Measurements from ENCODE around the gene LRRC40. TPM values are rescaled to one million over a fixed set of nuclear protein-coding genes. Genes with fewer than 3 reads are reported as not detected.
"Not testable (repeated sequence)": the region's sequence is repeated elsewhere in the genome, so short reads cannot be mapped to it uniquely, and the experiment has no call there.

The LRRC40 gene
- total and polyA plus RNA-seq, 2 experiments from 2014 or later, result 15.7 to 24.1 TPM

DNA sequence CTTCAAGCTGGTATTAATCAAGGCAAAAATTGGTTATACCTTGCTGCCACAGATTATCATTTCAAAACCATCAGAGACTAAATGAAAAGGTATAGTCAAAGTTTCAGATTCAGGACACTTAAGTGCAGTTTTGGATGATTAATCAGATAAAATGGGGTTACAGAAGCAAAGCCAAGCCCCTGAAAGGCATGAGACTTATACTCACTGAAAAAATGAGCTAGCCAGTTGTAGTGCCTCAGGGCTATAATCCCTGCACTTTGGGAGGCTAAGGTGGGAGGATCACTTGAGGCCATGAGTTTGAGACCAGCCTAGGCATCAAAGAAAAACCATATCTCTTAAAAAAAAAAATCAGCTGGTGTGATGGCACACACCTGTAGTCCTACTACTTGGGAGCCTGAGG lies 15.2 kb downstream of the LRRC40 start:
- Histone ChIP-seq H2AFZ (no peak overlapping the region), H3K4me1 (ENCODE audit: insufficient read depth) (no peaks in the 10 kb centered on the region), H3K36me3 (ENCODE audit: low read depth) (no peaks in the 10 kb centered on the region), H3K4me2 (ENCODE audit: unreplicated experiment) (no peak overlapping the region), H3K9me3 (ENCODE audit: low read depth) (no peaks in the 10 kb centered on the region), H3K9ac (no peak overlapping the region), H3K79me2 (ENCODE audit: insufficient read depth) (peaks cover 87% of the 10 kb centered on the region), H3K27ac (no peak overlapping the region), H3F3A (ENCODE audit: insufficient read depth) (no peaks in the 10 kb centered on the region), H3K27me3 (replicated peaks; ENCODE audit: insufficient read depth) (no peaks in the 10 kb centered on the region), H3K9me2 (ENCODE audit: insufficient read depth) (no peaks in the 10 kb centered on the region), H4K20me1 (ENCODE audit: insufficient read depth) (no peaks in the 10 kb centered on the region), H3K4me3 (no peak overlapping the region)
- in situ Hi-C loops (cut with MboI), result no loop called here
- no peak for TF ChIP-seq EZH2 (IDR thresholded peaks at IDR 0.05; ENCODE audit: insufficient read depth, poor library complexity, severe bottlenecking)
- TF ChIP-seq EZH2phosphoT487 (IDR thresholded peaks at IDR 0.05; ENCODE audit: insufficient read depth, low read depth), result no peak
- no peak for DNase-seq

DNA sequence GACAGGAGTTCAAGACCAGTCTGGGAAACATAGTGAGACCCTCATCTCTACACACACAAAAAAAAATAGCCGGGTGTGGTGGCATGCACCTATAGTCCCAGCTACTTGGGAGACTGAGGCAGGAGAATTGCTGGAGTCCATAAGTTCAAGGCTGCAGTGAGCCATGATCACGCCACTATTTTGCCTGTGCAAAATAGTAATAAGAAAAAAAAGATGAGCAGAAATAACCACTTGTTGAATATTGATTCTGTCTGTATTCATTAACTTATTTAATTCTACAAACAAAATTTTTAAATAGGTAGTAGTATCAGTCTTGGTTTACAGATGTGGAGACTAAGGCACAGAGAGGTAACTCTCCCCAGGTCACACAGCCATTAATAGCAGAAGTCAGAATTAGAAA lies 16.9 kb downstream of the LRRC40 start:
- in situ Hi-C loops (cut with MboI), result no loop called here
- 95% methylated on average over 2 of the region's 2 CpGs for WGBS, 2 experiments (ENCODE audit: low coverage in 1 of 2, low lambda C conversion rate in 2 of 2, missing lambda C conversion rate in 2 of 2)
- no peaks in the 10 kb centered on the region for H3K27me3 ChIP-seq (replicated peaks; ENCODE audit: insufficient read depth)
- H3K9ac ChIP-seq, result no peak overlapping the region
- H3K9me2 ChIP-seq (ENCODE audit: insufficient read depth), result no peaks in the 10 kb centered on the region
- H3K4me1 ChIP-seq (ENCODE audit: insufficient read depth), result no peaks in the 10 kb centered on the region
- H3K4me2 ChIP-seq (ENCODE audit: unreplicated experiment), result no peak overlapping the region
- peaks cover 73% of the 10 kb centered on the region for H3K79me2 ChIP-seq (ENCODE audit: insufficient read depth)
- no peaks in the 10 kb centered on the region for H3K36me3 ChIP-seq (ENCODE audit: low read depth)
- H3F3A ChIP-seq (ENCODE audit: insufficient read depth), result no peaks in the 10 kb centered on the region
- no peak for DNase-seq
- no peaks in the 10 kb centered on the region for H3K9me3 ChIP-seq (ENCODE audit: low read depth)
- no peaks in the 10 kb centered on the region for H4K20me1 ChIP-seq (ENCODE audit: insufficient read depth)
- no peak overlapping the region for H2AFZ ChIP-seq
- TF ChIP-seq EZH2phosphoT487 (IDR thresholded peaks at IDR 0.05; ENCODE audit: insufficient read depth, low read depth) (no peak), EZH2 (IDR thresholded peaks at IDR 0.05; ENCODE audit: insufficient read depth, poor library complexity, severe bottlenecking) (no peak)
- H3K4me3 ChIP-seq, result no peak overlapping the region
- H3K27ac ChIP-seq, result no peak overlapping the region

DNA sequence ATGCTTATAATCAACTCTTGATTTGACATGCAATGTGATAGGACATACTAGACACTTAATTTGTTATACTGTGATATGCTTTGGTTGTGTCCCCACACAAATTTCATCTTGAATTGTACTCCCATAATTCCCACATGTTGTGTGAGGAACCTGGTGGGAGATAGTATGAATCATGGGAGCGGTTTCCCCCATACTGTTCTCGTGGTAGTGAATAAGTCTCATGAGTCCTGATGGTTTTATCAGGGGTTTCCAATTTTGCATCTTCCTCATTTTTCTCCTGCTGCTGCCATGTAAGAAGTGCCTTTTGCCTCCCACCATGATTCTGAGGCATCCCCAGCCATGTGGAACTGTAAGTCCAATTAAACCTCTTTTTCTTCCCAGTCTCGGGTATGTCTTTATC lies 20.2 kb downstream of the LRRC40 start:
- H3F3A ChIP-seq (ENCODE audit: insufficient read depth); H3K9me2 ChIP-seq (ENCODE audit: insufficient read depth); H3K4me3 ChIP-seq; DNase-seq; H4K20me1 ChIP-seq (ENCODE audit: insufficient read depth); H3K27ac ChIP-seq; H3K4me2 ChIP-seq (ENCODE audit: unreplicated experiment); H3K9me3 ChIP-seq (ENCODE audit: low read depth); in situ Hi-C loops (cut with MboI); H2AFZ ChIP-seq; H3K4me1 ChIP-seq (ENCODE audit: insufficient read depth); H3K36me3 ChIP-seq (ENCODE audit: low read depth); H3K9ac ChIP-seq; H3K27me3 ChIP-seq (replicated peaks; ENCODE audit: insufficient read depth): not testable (repeated sequence)
- H3K79me2 ChIP-seq (ENCODE audit: insufficient read depth), result peaks cover 42% of the 10 kb centered on the region
- 89 to 92% methylated on average over 3 of the region's 3 CpGs for WGBS, 2 experiments (ENCODE audit: low coverage in 1 of 2, low lambda C conversion rate in 2 of 2, missing lambda C conversion rate in 2 of 2)

DNA sequence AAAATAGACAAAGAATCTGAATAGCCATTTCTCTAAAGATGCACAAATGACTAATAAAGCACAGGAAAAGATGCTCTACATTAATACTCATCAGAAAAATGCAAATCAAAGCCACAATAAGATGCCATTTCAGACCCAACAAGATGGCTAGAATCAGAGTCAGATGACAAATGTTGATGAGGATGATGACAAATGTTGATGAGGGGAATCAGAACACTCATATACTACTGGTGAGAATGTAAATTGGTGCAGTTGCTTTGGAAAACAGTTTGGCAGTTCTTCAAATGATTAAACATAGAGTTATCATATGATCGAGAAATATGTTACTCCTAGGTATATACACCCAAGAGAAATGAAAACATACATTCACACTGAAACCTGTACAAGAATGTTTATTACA lies 33.9 kb downstream of the LRRC40 start:
- Histone ChIP-seq H3K4me3 (no peak overlapping the region), H3K4me2 (ENCODE audit: unreplicated experiment) (no peak overlapping the region), H3F3A (ENCODE audit: insufficient read depth) (no peaks in the 10 kb centered on the region), H3K9ac (no peak overlapping the region), H3K27ac (no peak overlapping the region), H3K79me2 (ENCODE audit: insufficient read depth) (no peaks in the 10 kb centered on the region), H2AFZ (no peak overlapping the region), H3K9me3 (ENCODE audit: low read depth) (no peaks in the 10 kb centered on the region), H3K27me3 (replicated peaks; ENCODE audit: insufficient read depth) (no peaks in the 10 kb centered on the region), H3K36me3 (ENCODE audit: low read depth) (peaks cover 7% of the 10 kb centered on the region), H3K9me2 (ENCODE audit: insufficient read depth) (no peaks in the 10 kb centered on the region), H4K20me1 (ENCODE audit: insufficient read depth) (no peaks in the 10 kb centered on the region), H3K4me1 (ENCODE audit: insufficient read depth) (peaks cover 4% of the 10 kb centered on the region; the same call in 1 of the 2 replicates)
- no peak for DNase-seq
- 91 to 97% methylated on average over 1 of the region's 1 CpG for WGBS, 2 experiments (ENCODE audit: low coverage in 1 of 2, low lambda C conversion rate in 2 of 2, missing lambda C conversion rate in 2 of 2)
- in situ Hi-C loops (cut with MboI), result no loop called here
- TF ChIP-seq EZH2phosphoT487 (IDR thresholded peaks at IDR 0.05; ENCODE audit: insufficient read depth, low read depth), result no peak
- no peak for TF ChIP-seq EZH2 (IDR thresholded peaks at IDR 0.05; ENCODE audit: insufficient read depth, poor library complexity, severe bottlenecking)

DNA sequence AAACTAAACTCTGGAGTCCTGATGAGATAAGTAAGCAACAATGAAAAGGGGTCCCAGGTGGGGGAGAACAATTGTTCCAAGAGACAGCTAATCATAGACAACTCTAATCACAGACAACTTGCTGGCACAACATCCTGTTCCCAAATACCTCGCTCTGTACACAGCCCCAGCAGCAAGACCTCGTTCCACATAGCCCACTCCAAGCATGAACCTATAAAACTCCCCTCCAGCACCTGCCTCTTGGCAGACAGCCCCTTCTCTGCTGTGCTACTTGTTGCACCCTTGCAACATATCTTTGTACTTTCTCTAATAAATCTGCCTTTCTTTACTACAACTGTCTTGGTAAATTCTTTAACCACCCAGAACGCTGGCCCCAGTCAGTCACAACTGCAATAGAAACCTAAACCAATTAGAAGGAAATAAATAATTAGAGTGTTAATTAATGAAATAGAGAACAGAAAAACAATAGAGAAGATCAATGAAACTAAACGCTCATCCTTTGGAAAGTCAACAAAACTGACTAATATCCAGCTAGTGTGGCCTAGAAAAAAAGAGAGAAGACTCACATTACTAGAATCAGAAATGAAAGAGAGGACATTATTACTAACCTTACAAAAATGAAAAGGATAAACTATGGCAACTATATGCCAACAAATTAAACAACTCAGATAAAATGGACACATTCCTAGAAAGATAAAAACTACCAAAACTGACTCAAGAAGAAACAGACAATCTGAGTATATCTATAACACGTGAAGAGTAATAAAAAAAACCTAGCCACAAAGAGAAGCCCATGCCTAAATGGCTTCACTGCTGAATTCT lies 36.1 kb downstream of the LRRC40 start:
- in situ Hi-C loops (cut with MboI), result no loop called here

More for the DNA sequence above, 36.1 kb downstream of the LRRC40 start:
- WGBS, 2 experiments (ENCODE audit: low coverage in 1 of 2, low lambda C conversion rate in 2 of 2, missing lambda C conversion rate in 2 of 2), result 84 to 85% methylated on average over 5 of the region's 5 CpGs
- H3K9me2 ChIP-seq (ENCODE audit: insufficient read depth), result no peaks in the 10 kb centered on the region
- TF ChIP-seq EZH2 (IDR thresholded peaks at IDR 0.05; ENCODE audit: insufficient read depth, poor library complexity, severe bottlenecking) (no peak), EZH2phosphoT487 (IDR thresholded peaks at IDR 0.05; ENCODE audit: insufficient read depth, low read depth) (no peak)
- H2AFZ ChIP-seq, result no peak overlapping the region
- H4K20me1 ChIP-seq (ENCODE audit: insufficient read depth), result no peaks in the 10 kb centered on the region
- H3K36me3 ChIP-seq (ENCODE audit: low read depth), result peaks cover 7% of the 10 kb centered on the region
- H3K9ac ChIP-seq, result no peak overlapping the region
- no peaks in the 10 kb centered on the region for H3K79me2 ChIP-seq (ENCODE audit: insufficient read depth)
- H3K4me2 ChIP-seq (ENCODE audit: unreplicated experiment), result no peak overlapping the region
- H3K4me1 ChIP-seq (ENCODE audit: insufficient read depth), result peaks cover 4% of the 10 kb centered on the region; the same call in 1 of the 2 replicates
- no peaks in the 10 kb centered on the region for H3K9me3 ChIP-seq (ENCODE audit: low read depth)
- no peak overlapping the region for H3K27ac ChIP-seq
- DNase-seq, result no peak
- H3K27me3 ChIP-seq (replicated peaks; ENCODE audit: insufficient read depth), result no peaks in the 10 kb centered on the region
- no peak overlapping the region for H3K4me3 ChIP-seq
- H3F3A ChIP-seq (ENCODE audit: insufficient read depth), result no peaks in the 10 kb centered on the region
